T-helper 22 cell (primary cell): ENCODE data around the gene FGF11.

Source experiments
- DNase-seq: peaks from one replicate; pipeline ENCODE4 v3.0.0-alpha.2; 2020; ENCODE audit warnings: low read depth

Gene FGF11

DNA sequence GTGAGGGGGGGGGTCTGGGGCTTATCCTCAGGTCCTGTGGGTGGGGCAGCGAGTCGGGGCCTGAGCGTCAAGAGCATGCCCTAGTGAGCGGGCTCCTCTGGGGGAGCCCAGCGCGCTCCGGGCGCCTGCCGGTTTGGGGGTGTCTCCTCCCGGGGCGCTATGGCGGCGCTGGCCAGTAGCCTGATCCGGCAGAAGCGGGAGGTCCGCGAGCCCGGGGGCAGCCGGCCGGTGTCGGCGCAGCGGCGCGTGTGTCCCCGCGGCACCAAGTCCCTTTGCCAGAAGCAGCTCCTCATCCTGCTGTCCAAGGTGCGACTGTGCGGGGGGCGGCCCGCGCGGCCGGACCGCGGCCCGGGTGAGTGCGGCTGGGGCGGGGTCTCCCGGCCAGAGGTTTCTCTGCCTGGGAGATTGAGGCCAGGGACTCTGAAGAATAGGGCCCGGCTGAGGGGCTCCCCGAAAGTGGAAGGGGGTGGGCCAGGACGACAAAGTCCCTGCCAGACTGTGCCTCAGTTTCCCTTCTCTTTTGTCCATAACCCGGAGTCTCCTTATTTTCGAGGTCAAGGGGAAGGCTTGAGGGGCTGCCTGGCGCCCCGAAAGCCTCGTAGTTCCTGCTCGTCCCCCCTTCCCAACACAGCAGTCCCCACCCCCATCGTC lies at the start of gene FGF11:
TSS of gene FGF11 (plus strand) at position 51 of the 651 bp plus-strand sequence. CDS start at position 160, 109 bp downstream.
- DNase-seq = no peak

DNA sequence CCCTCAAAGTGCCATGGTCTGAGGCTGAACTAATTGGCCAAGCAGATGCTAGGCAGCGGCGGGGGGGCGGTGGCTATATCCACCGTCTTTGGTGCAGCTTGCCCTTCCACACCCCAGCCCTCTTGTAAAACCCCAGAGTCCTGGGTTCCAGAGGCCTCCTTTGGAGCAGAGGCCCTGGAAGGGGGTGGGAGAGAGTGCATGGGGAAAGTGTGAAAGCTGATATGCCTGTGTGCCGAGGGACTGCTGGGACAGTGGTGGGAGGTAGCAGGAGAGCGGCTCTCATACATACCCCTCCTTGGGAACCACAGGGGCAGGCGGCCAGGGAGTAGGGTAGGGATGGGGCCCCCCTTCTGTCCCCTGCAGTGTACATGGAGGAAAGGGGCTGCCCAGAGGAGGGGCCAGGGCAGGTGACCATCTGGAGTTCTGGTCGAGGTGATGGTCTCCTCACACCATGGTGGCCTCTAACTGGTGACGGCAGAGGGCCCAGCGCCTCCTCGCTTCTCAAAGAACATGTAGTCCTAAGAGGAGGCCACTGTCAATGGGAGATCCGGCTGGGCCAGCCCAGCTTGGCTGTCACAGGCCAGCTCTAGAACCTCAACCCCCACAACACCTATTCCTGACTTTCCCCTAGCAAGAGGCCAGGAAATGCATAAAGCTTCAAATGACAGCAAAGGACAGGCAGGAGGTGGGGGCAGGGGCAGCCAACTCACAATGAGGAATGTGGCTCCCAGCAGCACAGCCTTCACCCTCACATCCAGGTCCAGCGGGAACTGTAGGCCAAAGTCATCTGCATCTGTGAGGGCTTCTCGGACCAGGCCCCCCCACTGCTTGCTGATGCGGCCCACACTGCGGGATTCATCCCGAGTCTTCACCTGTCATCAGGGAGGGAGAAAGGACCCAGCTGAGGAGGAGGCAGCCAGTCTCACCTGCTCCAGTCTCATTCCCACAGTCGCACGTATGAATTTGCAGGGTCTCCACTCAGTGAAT lies 49.1 kb upstream of the FGF11 start:
- no peak for DNase-seq

GRCh38 chr17:7391307-7391706 lies 48.0 kb upstream of the FGF11 start:
- no peak for DNase-seq

DNA sequence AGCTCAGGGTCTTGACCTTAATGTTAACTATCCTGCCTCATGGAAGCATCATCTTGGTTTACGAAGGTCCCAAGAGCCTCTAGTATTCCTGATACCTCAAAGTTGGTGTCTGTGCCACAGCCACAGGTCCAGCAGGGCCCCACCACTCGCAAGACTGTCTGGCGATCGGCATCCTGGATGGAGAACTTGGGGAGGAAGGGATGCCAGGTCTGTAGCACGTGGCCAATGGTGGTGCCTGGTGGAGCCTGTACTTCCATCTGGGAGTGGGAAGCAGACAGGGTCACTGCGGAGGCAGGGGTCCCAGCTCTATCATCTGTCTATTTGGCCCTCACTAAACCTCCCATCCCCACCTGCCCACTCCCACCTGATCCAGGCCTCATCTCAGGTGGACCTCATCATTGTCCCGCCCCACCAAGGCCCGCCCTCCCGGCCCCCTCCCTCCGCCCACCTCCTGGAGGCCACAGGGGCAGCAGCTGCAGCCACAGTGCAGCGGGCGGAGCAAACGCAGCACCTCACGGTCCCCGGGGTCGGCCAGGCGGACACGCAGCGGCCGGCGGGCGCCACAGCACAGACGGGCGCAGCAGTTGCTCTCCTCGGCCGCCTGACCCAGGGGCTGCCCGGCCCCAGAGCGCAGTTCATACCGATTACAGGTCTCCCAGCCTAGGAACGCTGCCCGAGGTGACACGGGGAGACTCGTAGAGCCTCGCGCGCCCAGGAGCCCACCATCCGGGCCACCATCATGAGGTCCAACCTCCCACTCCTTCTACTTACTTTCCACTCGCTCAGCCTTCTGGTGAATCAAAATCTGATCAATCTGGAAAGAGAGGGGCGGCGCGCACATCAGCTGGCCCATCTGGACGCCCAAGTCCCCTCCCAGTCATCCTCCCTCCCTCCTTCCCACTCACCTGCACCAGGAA lies 46.4 kb upstream of the FGF11 start:
- no peak for DNase-seq

- peak; percentile 68 for DNase-seq
Measured at GRCh38 chr17:7393613-7394451, 45.5 kb upstream of the FGF11 start.

- DNase-seq = peak; percentile 70
Measured at GRCh38 chr17:7394452-7395191, 44.7 kb upstream of the FGF11 start, which contains the start of gene PLSCR3. PLSCR3 (minus strand) TSS chr17:7394525; CDS start chr17:7394110, 415 bp downstream.

DNA sequence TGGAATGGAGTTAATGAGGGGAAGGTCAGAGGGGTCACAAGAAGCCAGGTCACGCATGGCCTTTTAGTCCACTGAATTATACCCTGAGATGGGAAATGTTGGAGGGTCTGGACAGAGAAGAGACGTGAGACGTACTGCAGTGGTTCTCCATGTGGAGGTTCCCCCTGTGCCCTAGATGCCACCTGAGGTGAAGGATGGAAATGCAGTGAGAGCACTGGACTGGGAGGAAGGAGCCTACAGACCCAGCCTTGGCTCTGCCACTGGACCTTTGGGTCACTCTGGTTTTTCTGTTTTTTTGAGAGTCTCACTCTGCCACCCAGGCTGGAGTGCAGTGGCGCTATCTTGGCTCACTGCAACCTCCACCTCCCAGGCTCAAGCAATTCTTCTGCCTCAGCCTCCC lies 43.2 kb upstream of the FGF11 start:
- no peak for DNase-seq

DNA sequence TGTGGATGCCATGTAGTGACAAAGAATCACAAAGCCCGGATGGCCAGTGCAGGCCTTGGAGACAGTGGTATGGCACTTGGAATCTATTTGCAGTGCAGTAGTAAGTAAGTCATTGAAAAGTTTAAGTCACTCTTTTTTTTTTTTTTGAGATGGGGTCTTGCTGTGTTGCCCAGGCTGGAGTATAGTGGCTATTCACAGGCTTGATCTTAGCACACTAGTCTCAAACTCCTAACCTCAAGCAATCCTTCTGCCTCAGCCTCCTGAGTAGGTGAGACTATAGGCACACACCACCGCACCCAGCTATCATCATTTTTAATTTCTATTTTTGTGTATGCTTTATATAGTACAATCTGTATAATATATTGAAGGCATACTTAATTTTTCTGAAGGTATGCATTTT lies 40.7 kb upstream of the FGF11 start:
- no peak for DNase-seq

DNA sequence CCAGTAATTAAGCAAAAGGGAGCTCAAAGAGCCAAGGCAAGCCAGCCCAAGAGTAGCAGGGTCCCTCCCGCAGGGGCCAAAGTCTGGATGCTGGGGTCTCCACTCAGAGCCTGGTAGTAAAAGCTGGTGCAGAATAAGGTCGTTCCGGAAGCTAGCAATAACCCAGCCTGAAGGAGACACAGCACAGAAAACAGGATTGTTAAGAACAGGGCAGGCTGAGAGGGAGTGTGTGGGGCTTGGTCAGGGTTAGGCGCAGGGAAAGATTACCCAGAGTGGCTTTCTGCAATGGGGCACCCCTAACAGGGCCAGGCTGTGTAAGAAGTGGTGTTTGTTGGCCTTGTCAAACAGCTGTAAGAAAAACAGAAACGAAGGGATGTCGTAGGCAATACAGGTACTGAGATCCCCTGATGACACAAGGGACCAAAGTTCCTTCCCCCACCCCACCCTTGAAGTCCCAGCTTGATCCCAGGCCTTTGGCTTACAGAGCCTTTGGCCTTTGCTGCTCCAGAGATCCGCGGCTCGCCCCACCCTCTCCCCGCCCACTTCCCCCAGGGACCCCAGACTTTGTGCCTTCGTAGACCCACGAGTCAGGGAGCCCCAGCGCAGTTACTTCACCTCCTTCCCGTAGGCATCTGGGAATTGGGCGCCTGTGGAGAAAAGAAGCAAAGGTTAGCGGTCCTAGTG lies 36.1 kb upstream of the FGF11 start:
- DNase-seq = peak; percentile 14

DNA sequence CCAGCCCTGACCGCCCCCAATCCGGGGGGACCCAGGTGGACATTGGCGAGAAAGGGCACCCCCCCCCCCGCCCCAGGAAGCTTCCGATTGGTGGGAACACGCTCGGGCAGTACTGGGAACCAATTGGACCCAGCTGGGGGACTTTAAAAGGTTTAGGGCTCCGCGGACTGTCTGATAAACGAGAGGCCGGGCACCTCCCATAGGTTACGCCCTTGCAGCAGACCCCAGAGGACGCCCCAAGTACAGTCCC lies 35.7 kb upstream of the FGF11 start:
- no peak for DNase-seq

GRCh38 chr17:7403977-7404736 lies 35.2 kb upstream of the FGF11 start, which contains the start of gene TMEM256:
TMEM256 (minus strand) TSS chr17:7404097; CDS start chr17:7404084, 13 bp downstream.
- DNase-seq = peak; percentile 96

- DNase-seq = peak; percentile 64
Measured at GRCh38 chr17:7404737-7405349, 34.5 kb upstream of the FGF11 start.

DNA sequence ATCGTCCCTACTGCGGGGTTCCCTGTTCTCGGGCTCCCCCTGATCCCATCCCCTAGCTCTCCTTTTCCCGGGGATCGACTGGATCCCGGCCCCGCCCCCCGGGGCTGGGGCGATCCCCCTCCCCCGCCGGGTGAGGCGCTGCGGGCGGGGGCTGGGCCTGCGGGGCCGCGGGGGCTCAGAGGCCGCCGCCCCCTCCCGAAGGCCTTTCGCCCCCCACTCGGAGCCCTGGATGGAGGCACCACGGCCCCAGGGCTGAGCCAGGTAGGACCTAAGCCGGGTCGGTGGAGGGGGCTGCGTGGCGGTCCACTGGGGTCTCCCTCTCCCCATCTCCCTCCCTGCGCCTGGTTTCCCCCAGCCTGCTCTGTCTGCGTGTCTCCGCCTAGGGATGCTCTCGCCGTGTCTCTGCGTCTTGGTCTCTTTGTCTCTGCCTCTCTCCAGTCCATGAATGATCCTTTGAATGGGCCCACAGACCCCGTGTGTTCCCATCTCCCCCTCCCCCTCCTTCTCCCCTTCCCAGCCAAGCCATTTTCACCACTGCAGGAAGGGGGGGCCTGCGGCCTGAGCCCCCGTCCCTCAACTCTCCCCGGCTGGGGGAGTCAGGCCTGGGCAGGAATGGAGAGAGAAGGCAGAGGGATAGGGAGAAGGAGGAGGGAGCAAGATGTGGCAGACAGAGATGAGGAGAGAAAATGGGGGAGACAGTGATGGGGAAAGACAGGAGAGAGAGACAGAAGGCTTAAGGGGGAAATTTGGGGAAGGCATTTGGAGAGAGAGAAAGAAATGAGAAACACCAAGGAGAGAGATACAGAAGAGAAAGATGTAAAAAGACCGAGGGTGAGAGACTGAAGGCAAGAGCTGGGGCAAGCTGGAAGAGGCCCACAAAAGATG lies 33.7 kb upstream of the FGF11 start:
- DNase-seq = no peak

DNA sequence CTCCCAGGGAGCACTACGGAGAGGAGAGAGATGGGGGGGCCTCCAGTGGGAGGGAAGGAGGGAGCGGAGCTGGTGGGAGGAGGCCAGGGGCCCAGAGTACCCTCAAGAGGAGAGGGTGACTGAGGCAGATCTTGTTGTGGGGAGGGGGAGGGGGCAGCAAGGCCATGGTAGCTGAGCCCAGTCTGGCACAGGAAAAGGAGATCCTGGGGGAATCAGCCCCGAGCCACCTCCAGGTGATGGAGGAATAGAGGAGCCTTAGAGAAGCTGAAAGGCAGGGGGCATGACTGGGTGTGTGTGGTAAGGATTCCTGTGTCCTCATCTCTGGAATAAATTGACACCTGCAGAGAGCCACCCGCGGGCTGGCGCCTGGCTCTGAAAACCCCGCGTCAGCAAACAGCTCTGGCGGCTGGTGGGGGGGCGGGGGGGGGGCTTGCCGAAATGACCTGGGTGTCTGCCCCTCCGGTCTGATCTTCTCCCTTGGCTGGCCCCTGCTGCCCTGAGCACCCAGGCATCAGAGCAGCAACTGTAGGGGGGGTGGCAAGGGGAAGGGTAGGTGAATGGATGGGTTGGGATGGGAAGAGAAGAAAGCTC lies 33.0 kb upstream of the FGF11 start:
- DNase-seq = no peak

- DNase-seq = no peak
Measured at GRCh38 chr17:7407082-7407481, 32.2 kb upstream of the FGF11 start.

DNA sequence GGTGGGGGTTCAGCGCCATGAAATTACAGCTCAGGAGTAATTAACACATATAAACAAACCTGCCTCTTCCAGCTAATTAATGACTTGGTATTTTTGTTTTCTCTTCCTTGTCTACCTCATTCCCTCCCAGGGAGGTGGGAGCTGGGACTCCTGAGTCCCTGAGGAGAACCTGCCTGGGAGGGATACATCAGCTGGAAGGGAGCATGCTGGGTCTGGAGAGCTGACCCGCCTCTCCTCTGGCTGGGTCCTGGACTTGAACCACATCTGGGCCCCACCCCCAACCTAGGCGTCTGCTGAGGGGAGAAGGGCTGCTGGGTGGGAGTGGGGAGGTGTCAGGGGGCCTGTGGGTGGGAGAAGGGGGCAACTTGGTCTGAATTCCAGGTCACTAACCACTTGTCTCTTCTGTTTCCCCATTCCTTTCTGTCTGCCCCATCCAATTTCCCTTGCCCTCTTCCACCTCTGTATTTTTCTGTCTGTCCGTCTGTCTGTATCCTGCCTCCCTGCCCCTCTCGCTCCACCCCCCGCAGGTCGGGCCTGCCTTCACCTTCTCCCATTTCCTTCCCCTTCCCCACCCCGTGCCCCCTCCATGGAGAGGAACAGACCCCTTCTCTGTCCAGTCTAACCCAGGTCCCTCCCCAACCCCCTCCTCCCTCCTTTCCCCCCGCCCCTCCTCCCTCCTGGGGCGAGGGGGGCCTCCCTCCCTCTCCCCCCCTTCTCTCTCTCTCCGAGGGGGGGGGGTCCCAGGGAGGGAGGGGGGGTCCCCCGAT lies 31.6 kb upstream of the FGF11 start, which contains the start of gene NLGN2:
TSS of gene NLGN2 (plus strand) at position 361 of the 767 bp plus-strand sequence. CDS start 411 bp downstream, outside the sequence.
- no peak for DNase-seq
